ENCODE results near the gene DNAJB11.

The DNAJB11 gene

GRCh38 chr3:186599142-186599784 is 28.7 kb downstream of the DNAJB11 start:
- no peak for TF ChIP-seq TOX (CRISPR knock-in tag; IDR thresholded peaks at IDR 0.05; ENCODE audit: borderline replicate concordance)
- no peak for ATAC-seq

GRCh38 chr3:186599785-186600166 is 29.3 kb downstream of the DNAJB11 start:
- TF ChIP-seq ZC3H10 (CRISPR knock-in tag; IDR thresholded peaks at IDR 0.05) (no peak), TCF4 (CRISPR knock-in tag; IDR thresholded peaks at IDR 0.05; ENCODE audit: borderline replicate concordance) (no peak), TOX (CRISPR knock-in tag; IDR thresholded peaks at IDR 0.05; ENCODE audit: borderline replicate concordance) (no peak), ZNF8 (CRISPR knock-in tag; IDR thresholded peaks at IDR 0.05) (no peak), ARNTL (CRISPR knock-in tag; IDR thresholded peaks at IDR 0.05; ENCODE audit: borderline replicate concordance, low read depth) (no peak), ZFP30 (CRISPR knock-in tag; IDR thresholded peaks at IDR 0.05) (no peak), RARB (CRISPR knock-in tag; IDR thresholded peaks at IDR 0.05) (no peak), ISL1 (CRISPR knock-in tag; IDR thresholded peaks at IDR 0.05) (no peak), PATZ1 (CRISPR knock-in tag; IDR thresholded peaks at IDR 0.05; ENCODE audit: borderline replicate concordance) (no peak)
- no peak for ATAC-seq

GRCh38 chr3:186600896-186601295 is 30.4 kb downstream of the DNAJB11 start:
- TF ChIP-seq TCF4 (CRISPR knock-in tag; IDR thresholded peaks at IDR 0.05; ENCODE audit: borderline replicate concordance) (no peak), ZNF8 (CRISPR knock-in tag; IDR thresholded peaks at IDR 0.05) (no peak), POU6F1 (CRISPR knock-in tag; IDR thresholded peaks at IDR 0.05; ENCODE audit: borderline replicate concordance, low read depth) (no peak), CSDC2 (CRISPR knock-in tag; IDR thresholded peaks at IDR 0.05) (no peak), ZFP3 (CRISPR knock-in tag; IDR thresholded peaks at IDR 0.05) (no peak), ISL1 (CRISPR knock-in tag; IDR thresholded peaks at IDR 0.05) (no peak), ZC3H10 (CRISPR knock-in tag; IDR thresholded peaks at IDR 0.05) (no peak), SNAI2 (CRISPR knock-in tag; IDR thresholded peaks at IDR 0.05) (no peak), GLIS3 (CRISPR knock-in tag; IDR thresholded peaks at IDR 0.05) (no peak), PPARA (CRISPR knock-in tag; IDR thresholded peaks at IDR 0.05; ENCODE audit: borderline replicate concordance) (no peak), BACH2 (CRISPR knock-in tag; IDR thresholded peaks at IDR 0.05; ENCODE audit: borderline replicate concordance) (no peak), CSRNP3 (CRISPR knock-in tag; IDR thresholded peaks at IDR 0.05) (no peak), ARNTL (CRISPR knock-in tag; IDR thresholded peaks at IDR 0.05; ENCODE audit: borderline replicate concordance, low read depth) (no peak), TOX (CRISPR knock-in tag; IDR thresholded peaks at IDR 0.05; ENCODE audit: borderline replicate concordance) (no peak), CREB5 (CRISPR knock-in tag; IDR thresholded peaks at IDR 0.05; ENCODE audit: low read depth) (no peak), TSHZ2 (CRISPR knock-in tag; IDR thresholded peaks at IDR 0.05) (no peak), ZFP30 (CRISPR knock-in tag; IDR thresholded peaks at IDR 0.05) (no peak)
- ATAC-seq = no peak

All from SK-N-SH treated with all-trans-retinoic acid at 6 μM for 48 hours (cell line).